GM18870 (cell line): Measurements from ENCODE around the gene CLSTN3.
"Not testable (repeated sequence)": the region's sequence is repeated elsewhere in the genome, so short reads cannot be mapped to it uniquely, and the experiment has no call there.

Experiments used
- ATAC-seq: cut with Tn5 transposase; IDR thresholded peaks from one replicate; pipeline ENCODE4 v1.9.1; 2021; ENCODE audit warnings: moderate library complexity; ENCODE audit not compliant: unreplicated experiment

CLSTN3 gene

DNA sequence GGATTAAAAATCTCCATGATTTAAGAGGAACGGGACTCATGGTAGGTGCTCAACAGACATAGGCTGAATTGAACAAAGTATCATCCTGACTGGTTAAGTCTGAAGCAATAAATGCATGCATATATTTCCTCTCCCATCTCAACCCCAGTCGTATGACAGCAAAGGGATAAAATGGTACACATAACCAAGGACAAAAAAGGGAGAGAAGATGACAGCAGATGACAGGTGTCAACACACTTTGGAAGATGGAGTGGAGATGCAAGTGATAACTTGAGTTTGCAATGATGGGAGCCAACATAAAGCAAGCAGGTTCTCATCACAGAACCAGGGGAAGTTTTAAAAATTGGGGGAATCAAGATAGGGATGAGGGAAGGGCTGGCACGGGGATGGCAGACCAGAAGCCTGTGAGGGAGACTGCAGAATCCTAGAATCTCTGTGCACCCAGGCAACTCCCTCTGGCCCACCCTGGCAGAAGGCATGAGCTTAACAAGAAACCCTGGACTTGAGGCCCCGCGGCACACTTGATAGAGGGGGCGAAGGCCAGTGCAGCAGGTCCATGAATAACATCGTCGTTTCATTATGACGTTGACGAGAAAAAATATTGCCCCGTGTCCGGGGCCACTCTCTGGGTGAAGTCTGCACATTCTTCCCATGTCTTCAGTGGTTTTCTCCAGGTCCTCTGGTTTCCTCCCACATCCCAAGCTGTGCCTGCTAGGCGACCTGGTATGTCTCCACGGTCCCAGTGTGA lies 26.2 kb upstream of the CLSTN3 start:
- ATAC-seq, result no peak

DNA sequence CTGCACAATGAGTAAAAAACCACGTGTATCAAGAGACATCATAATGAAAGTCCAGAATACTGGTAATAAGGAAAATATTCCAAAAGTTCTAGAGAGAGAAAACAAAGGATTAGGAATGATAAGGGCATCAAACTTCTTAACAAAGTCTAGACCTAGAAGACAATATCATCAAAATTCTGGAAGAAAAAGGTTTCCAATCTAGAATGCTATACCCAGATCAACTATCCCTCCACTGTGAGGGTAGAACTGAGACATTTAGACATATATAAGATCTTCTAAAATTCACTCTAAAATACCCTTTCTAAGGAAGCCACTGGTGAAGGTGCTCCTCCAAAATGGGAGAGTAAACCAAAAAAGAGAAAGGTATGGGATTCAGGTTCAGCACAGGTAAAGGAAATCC lies 24.1 kb upstream of the CLSTN3 start:
- no peak for ATAC-seq

DNA sequence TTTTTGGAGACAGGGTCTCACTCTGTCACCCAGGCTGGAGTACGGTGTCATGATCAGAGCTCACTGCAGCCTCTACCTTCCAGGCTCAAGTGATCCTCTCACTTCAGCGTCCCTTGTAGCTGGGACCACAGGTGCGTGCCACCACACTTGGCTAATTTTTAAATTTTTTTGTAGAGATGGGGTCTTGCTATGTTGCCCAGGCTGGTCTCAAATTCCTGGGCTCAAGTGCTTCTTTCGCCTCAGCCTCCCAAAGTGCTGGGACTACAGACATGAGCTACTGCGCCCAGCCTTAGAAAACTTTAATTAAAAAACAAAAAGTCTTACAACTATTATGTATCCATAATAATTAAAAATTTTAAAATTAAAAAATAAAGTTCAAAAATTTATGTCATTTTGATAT lies 23.0 kb upstream of the CLSTN3 start:
- ATAC-seq, result not testable (repeated sequence)

DNA sequence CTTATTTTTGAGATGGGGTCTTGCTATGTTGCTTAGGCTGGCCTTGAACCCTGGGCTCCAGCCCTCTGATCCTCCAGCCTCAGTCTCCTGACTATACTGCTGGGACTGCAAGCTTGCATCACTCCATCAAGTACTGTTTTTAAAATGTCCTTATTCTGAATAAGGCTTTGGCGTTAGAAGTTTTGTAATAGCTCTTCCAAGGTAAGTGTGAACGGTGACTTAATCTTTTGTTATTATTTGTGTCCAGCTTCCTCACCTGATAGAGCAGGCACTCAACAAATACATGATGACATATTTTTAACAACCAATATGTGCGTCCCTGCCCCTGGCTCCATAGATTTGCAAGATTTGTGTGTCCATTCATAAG lies 22.6 kb upstream of the CLSTN3 start:
- ATAC-seq, result no peak

DNA sequence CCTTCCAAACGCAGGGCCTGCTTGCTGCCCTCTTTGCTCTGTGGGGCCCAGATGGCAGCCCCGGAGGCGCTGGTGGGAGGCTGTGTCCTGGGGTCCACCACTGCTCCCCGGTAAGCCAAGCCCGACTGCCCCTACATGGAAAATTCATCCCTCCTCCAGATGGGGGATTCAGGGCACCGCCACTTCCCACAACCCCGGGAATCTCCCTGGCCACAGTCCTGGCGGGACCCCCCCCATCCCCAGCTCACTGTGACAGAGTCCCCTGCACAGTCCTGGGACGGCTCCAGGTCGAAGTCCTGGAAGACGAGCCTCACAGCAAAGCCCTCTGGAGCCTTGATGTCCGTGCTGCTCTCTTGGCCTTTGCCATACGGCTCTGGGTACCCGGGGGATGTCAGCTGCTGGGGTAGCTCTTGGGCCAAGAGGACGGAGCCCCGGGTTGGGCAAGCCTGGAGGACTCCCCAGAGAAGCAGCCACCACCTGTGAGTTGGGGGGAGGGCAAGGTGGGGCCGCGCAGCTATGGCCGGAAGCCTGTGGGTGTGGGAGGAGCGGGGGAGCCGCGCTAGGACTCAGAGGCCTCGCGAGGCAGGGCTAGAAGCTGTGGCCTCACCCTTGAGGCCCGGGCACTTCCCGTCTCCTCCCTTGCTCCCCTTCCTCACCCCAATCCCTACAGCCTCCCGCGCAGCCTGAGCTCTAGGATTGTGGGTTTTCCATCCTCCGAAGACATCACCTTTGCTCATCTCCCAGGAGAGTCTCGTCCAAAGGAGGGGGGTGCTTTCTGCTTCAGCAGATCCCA lies 22.0 kb upstream of the CLSTN3 start:
- ATAC-seq, result peak; percentile 56

DNA sequence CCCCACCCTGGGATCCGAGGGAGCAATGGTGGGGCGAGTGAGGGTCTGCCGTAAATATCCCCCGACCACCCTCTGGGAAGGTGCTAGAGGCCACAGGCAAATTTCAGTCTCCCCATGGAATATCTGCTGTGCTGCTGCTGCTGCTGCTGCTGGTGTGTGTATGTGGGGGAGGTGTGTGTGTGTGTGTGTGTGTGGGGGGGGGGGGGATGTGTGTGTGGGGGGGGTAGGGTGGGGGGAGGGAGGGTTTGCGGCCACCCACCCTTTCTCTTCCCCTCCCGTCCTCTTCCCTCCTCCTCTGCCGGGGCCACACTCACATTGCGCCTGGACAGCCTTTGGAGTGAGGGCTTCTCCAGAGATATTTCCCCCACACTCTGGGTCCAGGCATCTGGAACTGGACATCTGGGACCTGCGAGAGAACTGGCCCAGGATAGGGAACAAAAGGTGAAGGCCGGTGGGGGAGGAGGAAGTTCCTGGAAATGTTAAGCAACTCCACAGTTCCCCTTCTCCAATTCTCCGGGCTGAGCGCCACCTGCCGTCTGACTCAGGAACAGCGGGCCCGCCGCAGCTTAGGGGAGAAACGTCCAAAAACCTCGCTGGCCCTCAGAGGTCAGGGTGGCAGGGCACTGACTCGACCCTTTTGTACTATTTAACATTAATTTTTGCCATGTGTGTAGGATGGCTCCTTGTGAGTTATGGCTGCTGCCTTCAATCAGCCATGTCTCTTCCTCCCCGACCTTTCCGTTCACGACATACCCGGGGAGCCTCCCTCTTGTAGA lies 21.2 kb upstream of the CLSTN3 start, which contains the start of gene C1RL:
C1RL (minus strand) TSS at position 419 of the 776 bp plus-strand sequence; CDS start at position 385, 34 bp downstream.
- no peak for ATAC-seq

DNA sequence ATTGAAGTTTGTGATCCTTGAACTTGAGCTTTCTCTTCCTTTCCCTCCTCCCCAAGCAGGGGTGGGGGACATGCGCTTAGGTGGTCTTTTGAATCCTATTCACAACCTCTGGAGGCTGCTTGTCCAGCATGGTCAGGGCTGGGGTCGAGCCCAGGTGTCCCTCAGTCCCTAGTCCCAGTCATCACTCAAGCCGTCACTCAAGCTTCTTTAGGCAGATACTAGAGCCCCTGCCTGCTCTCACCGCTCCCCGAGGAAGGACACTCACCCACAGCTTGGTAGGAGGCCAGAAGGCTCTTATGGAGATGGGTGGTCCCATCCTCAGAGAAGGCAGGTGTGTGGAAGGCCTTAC lies 20.6 kb upstream of the CLSTN3 start:
- no peak for ATAC-seq

DNA sequence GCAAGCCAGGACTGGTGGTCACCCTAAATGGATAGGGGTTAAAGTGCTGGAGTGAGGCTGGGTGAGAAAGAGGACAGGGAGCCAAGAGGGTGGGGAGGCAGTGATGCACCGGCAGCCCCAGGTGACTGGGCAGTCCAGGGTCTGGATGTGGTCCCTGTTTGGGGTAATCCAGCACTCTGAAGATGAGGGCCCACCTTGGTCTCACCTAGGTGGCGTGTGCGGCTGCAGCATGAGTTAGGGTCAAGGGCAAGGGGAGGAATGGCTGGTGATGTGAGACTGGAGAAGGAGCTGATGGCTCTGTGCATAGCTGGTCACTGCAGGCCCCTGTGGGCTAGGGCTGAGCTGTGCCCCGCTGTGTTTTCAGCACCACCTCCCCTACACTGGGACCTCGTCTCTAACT lies 19.5 kb upstream of the CLSTN3 start:
- no peak for ATAC-seq

DNA sequence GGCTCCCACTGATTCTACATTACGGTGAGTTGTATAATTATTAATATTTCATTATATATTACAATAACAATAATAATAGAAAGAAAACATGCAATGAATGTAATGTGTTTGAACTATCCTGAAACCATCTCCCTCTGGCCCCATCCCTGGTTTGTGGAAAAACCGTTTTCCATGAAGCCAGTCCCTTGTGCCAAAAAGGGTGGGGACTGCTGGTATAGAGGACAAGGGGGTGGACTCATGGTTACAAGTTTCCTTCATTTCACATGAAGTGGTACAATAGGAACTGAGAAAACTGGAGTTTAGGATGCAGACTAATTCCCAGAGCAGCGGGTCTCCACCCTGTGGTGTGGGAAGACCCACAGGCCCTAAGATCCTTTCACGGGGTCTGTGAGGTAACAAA lies 18.1 kb upstream of the CLSTN3 start:
- no peak for ATAC-seq

DNA sequence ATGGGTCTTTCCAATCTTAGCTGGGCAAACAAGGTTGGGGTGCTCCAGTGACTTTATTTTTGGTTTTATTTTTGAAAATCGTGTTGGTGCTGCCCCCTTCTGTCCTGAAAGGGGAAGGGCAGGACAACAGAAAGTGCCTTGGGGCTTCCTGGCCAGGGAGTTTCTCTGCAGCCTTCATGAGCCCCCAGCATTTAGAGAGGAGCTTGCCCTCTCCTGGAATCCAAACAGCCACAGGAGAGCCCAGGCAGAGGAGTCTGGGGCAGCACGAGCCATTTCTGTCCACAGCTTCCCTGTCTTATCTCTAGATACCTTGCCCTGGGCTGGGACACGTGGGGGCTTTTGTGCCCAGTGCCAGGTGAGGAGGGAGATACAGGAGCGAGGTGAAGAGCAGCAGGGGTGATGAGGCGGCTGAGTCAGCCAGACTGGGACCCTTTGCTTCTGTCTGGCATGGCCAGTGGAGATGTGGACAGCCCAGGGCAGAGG lies 16.7 kb upstream of the CLSTN3 start:
- no peak for ATAC-seq

DNA sequence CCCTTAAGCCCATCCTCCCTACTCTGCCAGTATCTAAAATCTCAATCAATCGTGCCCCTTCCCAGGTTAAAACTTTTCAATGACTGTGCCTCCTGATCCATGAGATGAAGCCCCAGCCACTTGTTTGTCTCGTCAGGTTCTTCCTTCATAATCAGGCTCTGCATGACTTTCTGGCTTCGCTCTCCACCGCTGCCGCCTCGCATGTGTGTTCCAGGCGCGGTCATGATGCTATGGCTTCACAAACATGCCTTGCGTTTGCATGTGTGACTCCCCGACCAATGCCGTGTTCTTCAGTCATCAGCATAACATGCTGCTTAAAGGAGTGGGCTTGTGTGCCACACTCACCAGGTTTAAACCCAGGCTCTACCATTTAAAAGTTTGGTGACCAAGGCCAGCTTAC lies 16.2 kb upstream of the CLSTN3 start:
- no peak for ATAC-seq

DNA sequence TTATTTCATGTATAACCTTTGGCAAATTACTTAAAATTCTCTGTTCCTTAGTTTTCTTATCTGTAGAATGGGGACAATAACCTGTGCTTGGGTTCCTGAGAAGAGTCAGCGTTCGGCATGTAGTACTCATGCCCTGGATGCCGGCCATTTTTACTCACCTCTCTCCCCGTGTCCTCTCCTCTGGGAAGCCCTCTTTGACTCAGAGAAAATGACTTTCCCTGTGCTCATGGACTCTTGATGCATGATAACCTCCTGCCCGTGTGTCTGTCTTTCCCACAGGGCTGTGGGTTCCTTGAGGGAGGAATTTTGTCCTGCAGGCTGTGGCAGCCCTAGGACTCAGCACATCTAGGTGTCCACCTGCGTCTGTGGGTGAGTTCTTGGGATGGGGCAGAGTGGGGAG lies 15.3 kb upstream of the CLSTN3 start:
- ATAC-seq, result no peak

DNA sequence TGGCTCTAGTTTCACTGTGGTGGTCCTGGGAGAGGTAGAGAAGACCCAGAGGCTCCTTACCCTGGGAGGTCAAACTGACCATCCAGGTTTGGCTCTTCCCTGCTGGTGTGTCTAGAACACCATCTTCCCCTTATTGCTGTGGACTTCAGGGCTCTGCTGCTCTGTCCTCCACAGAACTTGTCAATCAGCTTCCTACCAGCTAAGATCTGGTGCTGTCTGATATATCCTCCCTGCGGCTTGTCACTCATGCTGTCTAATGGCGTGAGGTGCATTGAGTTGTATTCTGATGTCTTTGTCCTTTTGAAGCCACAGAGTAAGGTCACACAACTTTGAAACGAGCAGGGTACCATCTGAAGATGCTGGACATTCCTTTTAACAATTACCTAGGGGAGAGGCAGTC lies 14.0 kb upstream of the CLSTN3 start:
- ATAC-seq, result no peak

DNA sequence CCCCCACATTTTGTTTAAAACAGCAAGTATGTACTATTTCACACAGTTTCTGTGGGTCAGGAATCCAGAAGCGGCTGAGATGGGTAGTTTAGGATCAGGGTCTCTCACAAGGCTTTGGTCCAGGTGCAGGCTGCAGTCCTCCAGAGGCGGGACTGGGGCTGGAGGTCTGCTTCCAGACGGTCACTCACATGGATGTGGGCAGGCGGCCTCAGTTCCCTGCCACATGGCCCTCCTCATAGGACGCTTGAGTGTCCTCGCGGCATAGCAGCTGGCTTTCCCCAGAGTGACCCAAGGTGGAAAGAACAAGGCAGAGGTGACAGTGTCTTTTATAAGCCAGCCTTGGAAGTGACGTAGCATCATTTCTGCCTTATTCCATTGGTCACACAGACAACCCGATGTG lies 13.3 kb upstream of the CLSTN3 start:
- no peak for ATAC-seq

DNA sequence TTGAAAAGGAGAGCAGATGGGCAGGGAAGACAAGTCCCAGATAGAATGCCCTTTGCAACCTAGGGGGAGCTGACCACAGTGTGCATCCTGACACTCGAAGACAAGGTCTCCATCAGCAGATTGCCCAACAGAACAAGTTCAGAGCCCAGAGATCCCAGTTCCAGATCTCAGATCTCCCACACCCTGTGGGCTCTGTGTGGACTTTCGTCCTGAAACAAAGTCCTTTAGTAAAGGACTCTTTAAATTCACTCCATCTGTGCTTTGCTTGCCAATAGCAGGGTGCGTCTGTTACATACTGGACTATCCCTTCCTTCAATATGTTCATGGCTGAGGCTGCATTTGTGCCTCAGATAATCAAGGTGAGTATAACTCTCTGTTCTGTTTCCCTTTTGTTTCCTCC lies 12.5 kb upstream of the CLSTN3 start:
- no peak for ATAC-seq

DNA sequence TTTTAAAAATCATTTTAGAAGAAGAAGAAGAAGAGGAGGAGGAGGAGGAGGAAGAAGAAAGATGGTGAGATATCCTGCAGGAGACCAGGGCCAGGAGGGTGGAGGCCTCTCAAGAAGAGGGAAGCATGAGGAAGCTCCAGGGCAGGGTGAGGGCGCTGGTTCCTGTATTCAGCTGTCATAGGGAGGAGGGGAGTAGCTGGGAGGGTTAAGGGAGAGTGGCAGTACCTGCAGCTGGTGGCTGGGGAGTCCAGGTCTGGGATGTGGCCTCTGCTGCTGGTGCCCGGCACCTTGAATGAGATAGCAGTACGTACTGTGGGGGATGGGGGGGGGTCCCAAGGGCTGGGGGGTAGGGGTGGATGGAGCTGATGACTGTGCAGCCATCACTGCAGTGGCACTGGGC lies 11.3 kb upstream of the CLSTN3 start:
- no peak for ATAC-seq

DNA sequence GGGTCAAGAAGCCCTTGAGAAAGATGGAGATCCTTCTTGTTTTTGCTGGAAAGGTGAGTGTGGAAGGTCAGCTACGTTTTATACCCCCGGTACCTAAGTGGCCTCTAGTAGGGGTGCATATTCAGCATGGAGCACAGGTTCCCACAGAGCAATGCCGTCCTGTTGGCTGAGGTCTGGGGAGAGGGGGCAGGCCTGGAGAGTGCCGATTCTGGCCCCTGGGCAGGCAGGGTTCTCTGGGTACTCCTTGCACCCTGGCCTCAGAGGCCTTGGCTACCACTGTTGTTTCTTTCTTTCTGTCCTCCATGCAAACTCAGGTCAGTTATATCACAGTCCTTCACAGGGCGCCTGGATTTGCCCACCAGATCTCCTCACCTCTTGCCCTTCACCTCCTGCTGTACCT lies 10.0 kb upstream of the CLSTN3 start:
- ATAC-seq, result no peak

DNA sequence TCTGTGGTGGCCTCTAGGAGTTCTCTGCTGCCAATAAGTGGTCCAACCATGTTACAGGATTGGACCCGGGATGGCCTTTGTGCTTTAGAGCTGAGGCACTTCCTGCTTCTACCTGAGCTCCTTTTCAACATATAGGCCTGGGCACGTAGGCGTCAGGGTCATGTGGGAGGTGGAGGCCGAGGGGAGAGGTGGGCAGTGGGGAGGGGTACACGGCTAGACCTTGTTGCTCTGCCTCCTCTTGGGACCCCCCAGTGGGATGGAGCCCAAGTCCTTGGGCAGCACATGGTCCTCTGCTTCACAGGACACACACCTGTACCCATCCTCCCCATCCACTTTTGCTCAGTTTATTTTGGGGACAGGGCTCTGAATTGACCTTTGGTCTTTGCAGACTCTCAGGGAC lies 8.8 kb upstream of the CLSTN3 start:
- ATAC-seq, result no peak

DNA sequence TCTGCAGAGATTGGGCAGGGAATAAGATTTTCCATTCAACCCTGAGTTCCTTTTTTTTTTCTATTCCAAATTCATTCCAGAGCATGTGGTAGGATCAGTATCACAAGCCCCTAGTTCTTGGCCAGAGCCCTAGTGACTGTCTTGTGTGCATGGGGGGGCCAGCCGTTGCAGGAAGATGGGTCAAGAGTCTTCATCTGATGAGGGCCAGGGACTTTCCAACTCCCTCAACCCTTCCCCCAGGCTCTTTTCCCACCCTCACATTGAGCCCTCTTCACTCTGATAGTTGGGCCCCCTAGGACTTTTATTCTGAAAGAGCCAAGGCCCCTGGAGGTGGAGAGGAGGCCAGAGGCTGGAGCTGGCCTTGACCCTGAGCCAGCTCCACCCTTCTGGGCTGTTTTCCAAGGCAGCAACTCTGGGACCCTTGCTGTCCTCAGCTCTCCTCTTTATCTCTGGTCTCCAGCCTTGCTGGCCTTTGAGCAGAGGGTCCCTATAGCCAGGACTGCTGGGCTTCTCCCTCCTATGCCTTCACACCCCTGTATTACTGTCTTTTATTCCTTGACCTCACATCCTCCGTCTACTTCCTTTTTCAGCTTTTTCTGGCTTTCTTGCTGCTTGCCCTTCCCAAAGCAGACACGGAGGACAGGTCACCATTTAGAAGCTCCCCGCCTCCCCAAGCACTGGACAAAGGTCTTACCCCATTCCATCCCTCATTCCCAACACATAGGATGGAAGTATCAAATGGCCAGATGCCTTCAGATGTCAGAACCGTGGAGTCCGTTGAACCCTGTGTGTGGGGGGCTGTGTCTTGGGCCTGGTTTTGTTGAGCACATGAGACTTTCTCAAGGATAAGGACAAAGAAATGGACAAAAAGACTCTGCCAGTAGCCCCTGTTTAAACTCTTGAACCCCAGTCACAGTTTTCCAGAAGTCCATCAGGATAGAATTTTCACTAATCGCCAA lies 7.1 kb upstream of the CLSTN3 start:
- ATAC-seq, result no peak

DNA sequence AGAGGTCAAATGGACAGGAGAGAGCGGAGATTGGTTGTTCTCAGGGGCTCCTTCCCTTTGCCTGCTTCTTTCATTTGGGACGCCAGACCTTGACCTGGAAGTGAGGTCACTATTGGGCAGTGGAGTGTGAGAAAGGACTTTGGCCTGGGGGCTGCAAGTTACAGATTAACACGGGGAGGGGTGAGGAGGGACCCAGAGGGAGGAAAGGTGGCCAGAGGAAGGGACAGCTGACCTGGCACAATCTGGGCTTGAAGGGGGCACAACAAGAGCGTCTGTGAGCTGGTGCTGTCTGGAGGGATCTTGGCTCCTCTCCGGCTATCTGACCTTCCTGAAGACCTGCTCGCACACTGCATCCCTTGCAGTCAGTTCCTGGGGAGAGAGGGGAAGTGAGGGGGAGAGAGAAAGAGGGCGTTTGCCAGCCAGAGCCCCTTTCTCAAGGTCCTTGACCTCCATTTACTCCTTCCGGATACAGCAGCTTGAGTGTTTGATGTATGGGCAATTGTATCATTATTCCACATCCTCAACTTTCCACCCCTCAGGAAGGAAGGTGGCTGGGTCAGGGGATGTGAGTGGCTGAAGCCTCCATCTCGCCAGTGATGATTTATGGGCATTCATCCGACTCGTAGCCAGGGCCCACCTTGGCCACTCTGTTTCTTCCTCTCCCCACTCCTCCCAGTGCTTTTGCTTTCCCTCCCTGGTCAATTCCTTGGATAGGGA lies 6.2 kb upstream of the CLSTN3 start:
- no peak for ATAC-seq
